Effector memory CD4-positive, alpha-beta T cell (primary cell): Measurements from ENCODE around the gene HLCS.
"Not testable (repeated sequence)": the region's sequence is repeated elsewhere in the genome, so short reads cannot be mapped to it uniquely, and the experiment has no call there.

Experiments used
- DNase-seq, 3 donors: peaks; one replicate each; pipeline ENCODE4 v3.0.0-alpha.2; 2020
- H3K27ac ChIP-seq: 2 replicates; pipeline ENCODE4 v1.7.0; 2013; ENCODE audit warnings: mild to moderate bottlenecking, low read length, moderate library complexity; ENCODE audit not compliant: insufficient read depth, poor library complexity, severe bottlenecking
- H3K27me3 ChIP-seq: replicated peaks from 2 replicates; pipeline ENCODE4 v1.7.0; 2013; ENCODE audit warnings: mild to moderate bottlenecking, low read length; ENCODE audit not compliant: insufficient read depth, control insufficient read depth, poor library complexity, severe bottlenecking
- H3K36me3 ChIP-seq: 2 replicates; pipeline ENCODE4 v1.7.0; 2013; ENCODE audit warnings: mild to moderate bottlenecking, low read length, moderate library complexity; ENCODE audit not compliant: control insufficient read depth, insufficient read depth
- H3K4me1 ChIP-seq: 2 replicates; pipeline ENCODE4 v1.7.0; 2013; ENCODE audit warnings: low read length, mild to moderate bottlenecking; ENCODE audit not compliant: control insufficient read depth, insufficient read depth, poor library complexity, severe bottlenecking
- H3K4me3 ChIP-seq: 2 replicates; pipeline ENCODE4 v1.7.0; 2013; ENCODE audit warnings: low read length, low read depth, mild to moderate bottlenecking; ENCODE audit not compliant: insufficient read depth, poor library complexity, severe bottlenecking
- H3K9me3 ChIP-seq: 2 replicates; pipeline ENCODE4 v1.7.0; 2013; ENCODE audit warnings: mild to moderate bottlenecking, low read length, moderate library complexity; ENCODE audit not compliant: control insufficient read depth

The HLCS gene

GRCh38 chr21:36816026-36816425, 150.4 kb downstream of the HLCS start:
- not testable (repeated sequence) for H3K4me3 ChIP-seq, H3K27me3 ChIP-seq, H3K9me3 ChIP-seq, H3K4me1 ChIP-seq, DNase-seq, H3K27ac ChIP-seq, H3K36me3 ChIP-seq

- H3K27me3 ChIP-seq = no peaks in the 10 kb centered on the region
- no peak overlapping the region for H3K27ac ChIP-seq
- H3K4me3 ChIP-seq = no peak overlapping the region
- DNase-seq = no peak
- no peaks in the 10 kb centered on the region for H3K36me3 ChIP-seq
- H3K4me1 ChIP-seq = no peaks in the 10 kb centered on the region
- no peaks in the 10 kb centered on the region for H3K9me3 ChIP-seq
Observed at GRCh38 chr21:36815284-36815683, 151.2 kb downstream of the HLCS start.

GRCh38 chr21:36813052-36813451, 153.4 kb downstream of the HLCS start:
- Histone ChIP-seq H3K9me3 (no peaks in the 10 kb centered on the region), H3K36me3 (no peaks in the 10 kb centered on the region), H3K27ac (no peak overlapping the region), H3K4me1 (no peaks in the 10 kb centered on the region), H3K27me3 (no peaks in the 10 kb centered on the region), H3K4me3 (no peak overlapping the region)
- no peak for DNase-seq

GRCh38 chr21:36811762-36812161, 154.7 kb downstream of the HLCS start:
- no peak overlapping the region for H3K4me3 ChIP-seq
- DNase-seq = no peak
- H3K27ac ChIP-seq = no peak overlapping the region

GRCh38 chr21:36810443-36810842, 156.0 kb downstream of the HLCS start:
- no peak for DNase-seq
- Histone ChIP-seq H3K4me3 (no peak overlapping the region), H3K27ac (no peak overlapping the region), H3K4me1 (no peaks in the 10 kb centered on the region), H3K36me3 (no peaks in the 10 kb centered on the region), H3K27me3 (no peaks in the 10 kb centered on the region), H3K9me3 (no peaks in the 10 kb centered on the region)

More at GRCh38 chr21:36811762-36812161, 154.7 kb downstream of the HLCS start:
- Histone ChIP-seq H3K36me3 (no peaks in the 10 kb centered on the region), H3K4me1 (no peaks in the 10 kb centered on the region), H3K9me3 (no peaks in the 10 kb centered on the region), H3K27me3 (no peaks in the 10 kb centered on the region)

GRCh38 chr21:36807422-36807928, 159.0 kb downstream of the HLCS start:
- H3K9me3 ChIP-seq = no peaks in the 10 kb centered on the region
- no peaks in the 10 kb centered on the region for H3K27me3 ChIP-seq
- no peaks in the 10 kb centered on the region for H3K36me3 ChIP-seq
- H3K4me1 ChIP-seq = no peaks in the 10 kb centered on the region
- no peak overlapping the region for H3K4me3 ChIP-seq
- no peak for DNase-seq
- no peak overlapping the region for H3K27ac ChIP-seq

GRCh38 chr21:36806103-36806502, 160.4 kb downstream of the HLCS start:
- Histone ChIP-seq H3K9me3 (no peaks in the 10 kb centered on the region), H3K4me3 (no peak overlapping the region), H3K27me3 (no peaks in the 10 kb centered on the region), H3K4me1 (no peaks in the 10 kb centered on the region), H3K36me3 (no peaks in the 10 kb centered on the region), H3K27ac (no peak overlapping the region)
- no peak for DNase-seq

GRCh38 chr21:36804874-36805611, 161.4 kb downstream of the HLCS start:
- Histone ChIP-seq H3K27me3 (no peaks in the 10 kb centered on the region), H3K36me3 (no peaks in the 10 kb centered on the region)
- no peak for DNase-seq

GRCh38 chr21:36803816-36804439, 162.5 kb downstream of the HLCS start:
- H3K4me1 ChIP-seq = no peaks in the 10 kb centered on the region
- no peak for DNase-seq
- H3K36me3 ChIP-seq = no peaks in the 10 kb centered on the region
- no peak overlapping the region for H3K4me3 ChIP-seq
- no peaks in the 10 kb centered on the region for H3K9me3 ChIP-seq
- H3K27me3 ChIP-seq = no peaks in the 10 kb centered on the region
- H3K27ac ChIP-seq = no peak overlapping the region

More at GRCh38 chr21:36804874-36805611, 161.4 kb downstream of the HLCS start:
- Histone ChIP-seq H3K4me1 (no peaks in the 10 kb centered on the region), H3K4me3 (no peak overlapping the region), H3K9me3 (no peaks in the 10 kb centered on the region), H3K27ac (no peak overlapping the region)

- Histone ChIP-seq H3K4me3 (no peak overlapping the region), H3K9me3 (peaks cover 4% of the 10 kb centered on the region), H3K27ac (no peak overlapping the region), H3K36me3 (no peaks in the 10 kb centered on the region), H3K4me1 (no peaks in the 10 kb centered on the region), H3K27me3 (no peaks in the 10 kb centered on the region)
- no peak for DNase-seq
Observed at GRCh38 chr21:36803051-36803645, 163.3 kb downstream of the HLCS start.
